Measurements from ENCODE around the gene ALDOB.

ALDOB gene

GRCh38 chr9:101463397-101463796, 27.8 kb upstream of the ALDOB start:
- TF ChIP-seq CTCF (IDR thresholded peaks at IDR 0.05; ENCODE audit: insufficient read depth, low read length, missing control alignments), result no peak
- POLR2A ChIA-PET, result no interaction called here
- CTCF ChIA-PET, result interaction anchor here (0.9 to 17.0 kb wide), 6 partner anchors 13 to 100 kb away, joined by 3 to 975 read pairs (median 4); partner anchors contain the start of gene RNF20

GRCh38 chr9:101462558-101462957, 27.0 kb upstream of the ALDOB start:
- ChIA-PET POLR2A (no interaction called here), CTCF (interaction anchor here (1.0 to 17.0 kb wide), 9 partner anchors 12 to 101 kb away, joined by 3 to 975 read pairs (median 4); partner anchors contain the start of gene RNF20)
- no peak for TF ChIP-seq CTCF (IDR thresholded peaks at IDR 0.05; ENCODE audit: insufficient read depth, low read length, missing control alignments)
- DNase-seq (ENCODE audit: low read depth, low spot score), result no peak
- H3K4me3 ChIP-seq (ENCODE audit: low read depth, low read length), result no peak overlapping the region

More at GRCh38 chr9:101463397-101463796, 27.8 kb upstream of the ALDOB start:
- DNase-seq (ENCODE audit: low read depth, low spot score), result no peak
- no peak overlapping the region for H3K4me3 ChIP-seq (ENCODE audit: low read depth, low read length)

GRCh38 chr9:101460965-101461364, 25.4 kb upstream of the ALDOB start:
- TF ChIP-seq CTCF (IDR thresholded peaks at IDR 0.05; ENCODE audit: insufficient read depth, low read length, missing control alignments), result no peak
- CTCF ChIA-PET, result interaction anchor here (0.7 to 17.0 kb wide), 15 partner anchors 10 to 121 kb away, joined by 3 to 975 read pairs (median 6); partner anchors contain the start of gene RNF20
- H3K4me3 ChIP-seq (ENCODE audit: low read depth, low read length), result no peak overlapping the region
- POLR2A ChIA-PET, result no interaction called here
- no peak for DNase-seq (ENCODE audit: low read depth, low spot score)

GRCh38 chr9:101458963-101459631, 23.5 kb upstream of the ALDOB start:
- peak; percentile 86 for TF ChIP-seq CTCF (IDR thresholded peaks at IDR 0.05; ENCODE audit: insufficient read depth, low read length, missing control alignments)
- ChIA-PET CTCF (interaction anchor here (0.7 to 17.0 kb wide), 44 partner anchors 9 to 340 kb away, joined by 3 to 975 read pairs (median 5); partner anchors contain the start of gene RNF20), POLR2A (interaction anchor here (1.4 kb wide), 1 partner anchor 74 kb away, joined by 5 read pairs; the partner anchor contains the start of gene RNF20)
- H3K4me3 ChIP-seq (ENCODE audit: low read depth, low read length), result no peak overlapping the region
- no peak for DNase-seq (ENCODE audit: low read depth, low spot score)

- TF ChIP-seq CTCF (IDR thresholded peaks at IDR 0.05; ENCODE audit: insufficient read depth, low read length, missing control alignments), result no peak
- DNase-seq (ENCODE audit: low read depth, low spot score), result no peak
- POLR2A ChIA-PET, result no interaction called here
- H3K4me3 ChIP-seq (ENCODE audit: low read depth, low read length), result no peak overlapping the region
- CTCF ChIA-PET, result interaction anchor here (0.7 to 17.0 kb wide), 9 partner anchors 8 to 107 kb away, joined by 3 to 975 read pairs (median 6); partner anchors contain the start of gene RNF20
Observed at GRCh38 chr9:101457003-101457402, 21.4 kb upstream of the ALDOB start.

- no peak for TF ChIP-seq CTCF (IDR thresholded peaks at IDR 0.05; ENCODE audit: insufficient read depth, low read length, missing control alignments)
- DNase-seq (ENCODE audit: low read depth, low spot score), result no peak
- POLR2A ChIA-PET, result no interaction called here
Observed at GRCh38 chr9:101455656-101456240, 20.2 kb upstream of the ALDOB start.

More at GRCh38 chr9:101455656-101456240, 20.2 kb upstream of the ALDOB start:
- CTCF ChIA-PET, result interaction anchor here (1.0 to 17.0 kb wide), 7 partner anchors 10 to 108 kb away, joined by 3 to 975 read pairs (median 6); partner anchors contain the start of gene RNF20
- H3K4me3 ChIP-seq (ENCODE audit: low read depth, low read length), result no peak overlapping the region

Measured in AG04449 (cell line).